ENCODE results near the gene ZNF664. TPM values are rescaled to one million over a fixed set of nuclear protein-coding genes. Genes with fewer than 3 reads are reported as not detected.

Gene ZNF664
- total and polyA plus RNA-seq, 2 of the 4 experiments (the other 2 are of a cell fraction), result 29.9 to 32.6 TPM

GRCh38 chr12:123931686-123932321 is 41.2 kb upstream of the ZNF664 start:
- DNase-seq (no peak), ATAC-seq (ENCODE audit: low read depth) (no peak)
- CTCF ChIA-PET, result no interaction called here
- Histone ChIP-seq H3K9ac (ENCODE audit: low read depth, low read length) (no peak overlapping the region), H3K23ac (ENCODE audit: low read depth, low read length) (no peak overlapping the region), H3K36me3 (ENCODE audit: control insufficient read depth, insufficient read depth, low read length) (peaks cover 11% of the 10 kb centered on the region; the same call in 1 of the 2 replicates), H3K79me1 (ENCODE audit: low read depth in 1 of 2, low read length in 2 of 2) (peaks cover 0 to 3% of the 10 kb centered on the region in 2 experiments; a peak in 1 of 4 replicates), H4K5ac (ENCODE audit: low read depth, low read length) (no peak overlapping the region), H2AFZ (replicated peaks; ENCODE audit: low read length, poor library complexity) (no peak overlapping the region), H3K4me2 (ENCODE audit: low read depth, low read length) (no peak overlapping the region), H2BK5ac (ENCODE audit: low read depth, low read length, poor library complexity, severe bottlenecking) (no peak overlapping the region), H3K9me1 (ENCODE audit: insufficient read depth, low read length) (no peaks in the 10 kb centered on the region), H3K4ac (ENCODE audit: low read depth, low read length) (no peak overlapping the region), H2AK5ac (ENCODE audit: low read depth, low read length) (no peak overlapping the region), H2BK120ac (ENCODE audit: low read depth, low read length) (no peak overlapping the region), H3K4me3 (ENCODE audit: insufficient read depth, low read depth, low read length) (no peak overlapping the region), H2BK15ac (ENCODE audit: low read depth, low read length) (no peak overlapping the region), H4K91ac (ENCODE audit: insufficient read depth, low read depth, low read length) (no peak overlapping the region), H4K20me1 (ENCODE audit: insufficient read depth, low read length) (no peaks in the 10 kb centered on the region), H3K14ac (replicated peaks; ENCODE audit: low read depth, low read length) (no peak overlapping the region), H3K56ac (ENCODE audit: extremely low read depth, insufficient read depth, low read length) (no peak overlapping the region), H2AK9ac (replicated peaks; ENCODE audit: low read depth, low read length, poor library complexity) (no peak overlapping the region), H3K9me3 (ENCODE audit: control insufficient read depth, insufficient read depth, low read length) (no peaks in the 10 kb centered on the region; the same call in 1 of the 2 replicates), H3K4me1 (ENCODE audit: control insufficient read depth, insufficient read depth, low read length) (no peaks in the 10 kb centered on the region), H2BK20ac (ENCODE audit: low read depth, low read length) (no peak overlapping the region), H3K27me3 (ENCODE audit: control insufficient read depth, insufficient read depth, low read length) (no peaks in the 10 kb centered on the region), H3K27ac (ENCODE audit: insufficient read depth, low read length) (no peak overlapping the region), H3K18ac (ENCODE audit: low read depth, low read length) (no peak overlapping the region), H4K8ac (ENCODE audit: low read depth in 2 of 2, low read length in 2 of 2) (no peak overlapping the region)
- dilution Hi-C loops (cut with HindIII; ENCODE audit: low sequenced_read_pairs, unreplicated experiment) (no loop called here), intact Hi-C loops (cut with micrococcal nuclease) (no loop called here), in situ Hi-C loops (cut with MboI; ENCODE audit: low sequenced_read_pairs) (no loop called here)
- no TSS peak for BruUV-seq (replicated peaks)
- TF ChIP-seq SMC3 (IDR thresholded peaks at IDR 0.05; ENCODE audit: low read depth, low read length), result no peak
- TF ChIP-seq MAFK (IDR thresholded peaks at IDR 0.05; ENCODE audit: low read depth, low read length), result no peak
- TF ChIP-seq POLR2A (IDR thresholded peaks at IDR 0.05; ENCODE audit: low read depth, low read length), result no peak
- no peak for TF ChIP-seq FOS (IDR thresholded peaks at IDR 0.05; ENCODE audit: low read depth, low read length)
- no peak for TF ChIP-seq USF2 (IDR thresholded peaks at IDR 0.05; ENCODE audit: low read depth, low read length)
- TF ChIP-seq MXI1 (IDR thresholded peaks at IDR 0.05; ENCODE audit: borderline replicate concordance, low read depth, low read length), result no peak
- no peak for TF ChIP-seq CHD1 (IDR thresholded peaks at IDR 0.05; ENCODE audit: low read depth, low read length)
- TF ChIP-seq BHLHE40 (IDR thresholded peaks at IDR 0.05; ENCODE audit: low read depth, low read length), result no peak
- WGBS, 2 experiments (ENCODE audit: extremely low coverage in 2 of 2, insufficient read length in 1 of 2), result 92% methylated on average over 6 of the region's 14 CpGs; no CpG with 5 or more reads in 1 of the 2 experiments
- POLR2A ChIA-PET (ENCODE audit: unreplicated experiment), result no interaction called here

Data from IMR-90 (cell line).